ENCODE measurements around the gene HOXD4. TPM values are rescaled to one million over a fixed set of nuclear protein-coding genes. Genes with fewer than 3 reads are reported as not detected.

The HOXD4 gene
- total RNA-seq, 1 experiment from 2014 or later: 0.61 TPM

DNA sequence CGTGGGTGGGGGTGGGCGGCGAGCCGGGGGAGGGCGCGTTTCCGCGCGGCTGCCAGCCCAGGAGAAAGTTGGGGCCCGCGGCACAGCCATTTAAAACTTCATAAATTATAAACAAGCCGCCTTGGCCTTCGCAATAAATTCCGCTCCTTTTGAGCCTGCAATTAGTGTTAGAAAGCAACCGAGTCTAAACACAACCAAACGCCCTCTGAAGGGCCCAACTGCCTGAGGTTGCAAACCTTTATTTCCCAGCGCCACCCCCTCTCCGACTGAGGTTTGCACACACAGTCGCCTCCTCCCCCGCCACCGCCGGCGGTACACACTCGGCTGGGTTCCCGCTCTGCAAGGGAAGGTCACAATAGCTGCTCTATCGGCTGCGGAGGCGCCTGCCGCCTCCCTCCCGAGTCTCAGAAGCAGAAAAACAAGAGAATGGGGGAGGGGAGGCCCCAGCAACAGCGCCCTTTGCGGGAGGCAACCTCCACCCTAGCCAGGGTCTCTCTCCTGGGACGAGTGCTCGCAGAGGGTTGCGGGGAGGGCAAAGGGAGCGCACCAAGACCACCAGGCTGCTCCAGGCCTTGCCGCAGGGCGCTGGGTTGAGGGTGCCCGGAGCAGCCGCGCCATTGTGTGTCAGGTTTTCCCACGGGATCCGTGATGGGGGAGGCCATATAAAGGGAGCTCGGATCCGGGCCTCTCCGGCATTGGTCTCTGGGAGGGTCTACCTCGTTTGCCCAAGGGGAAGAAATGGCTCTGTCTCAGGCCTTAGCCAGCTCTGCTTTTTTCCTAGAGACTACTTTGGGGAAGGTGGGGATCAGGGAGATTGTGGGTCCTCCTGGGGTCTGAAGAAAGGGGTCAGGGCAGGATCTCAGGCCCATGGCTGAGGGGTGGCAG lies 23.7 kb downstream of the HOXD4 start (continued):
- TF ChIP-seq, protein P1, sequence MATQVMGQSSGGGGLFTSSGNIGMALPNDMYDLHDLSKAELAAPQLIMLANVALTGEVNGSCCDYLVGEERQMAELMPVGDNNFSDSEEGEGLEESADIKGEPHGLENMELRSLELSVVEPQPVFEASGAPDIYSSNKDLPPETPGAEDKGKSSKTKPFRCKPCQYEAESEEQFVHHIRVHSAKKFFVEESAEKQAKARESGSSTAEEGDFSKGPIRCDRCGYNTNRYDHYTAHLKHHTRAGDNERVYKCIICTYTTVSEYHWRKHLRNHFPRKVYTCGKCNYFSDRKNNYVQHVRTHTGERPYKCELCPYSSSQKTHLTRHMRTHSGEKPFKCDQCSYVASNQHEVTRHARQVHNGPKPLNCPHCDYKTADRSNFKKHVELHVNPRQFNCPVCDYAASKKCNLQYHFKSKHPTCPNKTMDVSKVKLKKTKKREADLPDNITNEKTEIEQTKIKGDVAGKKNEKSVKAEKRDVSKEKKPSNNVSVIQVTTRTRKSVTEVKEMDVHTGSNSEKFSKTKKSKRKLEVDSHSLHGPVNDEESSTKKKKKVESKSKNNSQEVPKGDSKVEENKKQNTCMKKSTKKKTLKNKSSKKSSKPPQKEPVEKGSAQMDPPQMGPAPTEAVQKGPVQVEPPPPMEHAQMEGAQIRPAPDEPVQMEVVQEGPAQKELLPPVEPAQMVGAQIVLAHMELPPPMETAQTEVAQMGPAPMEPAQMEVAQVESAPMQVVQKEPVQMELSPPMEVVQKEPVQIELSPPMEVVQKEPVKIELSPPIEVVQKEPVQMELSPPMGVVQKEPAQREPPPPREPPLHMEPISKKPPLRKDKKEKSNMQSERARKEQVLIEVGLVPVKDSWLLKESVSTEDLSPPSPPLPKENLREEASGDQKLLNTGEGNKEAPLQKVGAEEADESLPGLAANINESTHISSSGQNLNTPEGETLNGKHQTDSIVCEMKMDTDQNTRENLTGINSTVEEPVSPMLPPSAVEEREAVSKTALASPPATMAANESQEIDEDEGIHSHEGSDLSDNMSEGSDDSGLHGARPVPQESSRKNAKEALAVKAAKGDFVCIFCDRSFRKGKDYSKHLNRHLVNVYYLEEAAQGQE (IDR thresholded peaks at IDR 0.05; ENCODE audit: low read depth): no peak

DNA sequence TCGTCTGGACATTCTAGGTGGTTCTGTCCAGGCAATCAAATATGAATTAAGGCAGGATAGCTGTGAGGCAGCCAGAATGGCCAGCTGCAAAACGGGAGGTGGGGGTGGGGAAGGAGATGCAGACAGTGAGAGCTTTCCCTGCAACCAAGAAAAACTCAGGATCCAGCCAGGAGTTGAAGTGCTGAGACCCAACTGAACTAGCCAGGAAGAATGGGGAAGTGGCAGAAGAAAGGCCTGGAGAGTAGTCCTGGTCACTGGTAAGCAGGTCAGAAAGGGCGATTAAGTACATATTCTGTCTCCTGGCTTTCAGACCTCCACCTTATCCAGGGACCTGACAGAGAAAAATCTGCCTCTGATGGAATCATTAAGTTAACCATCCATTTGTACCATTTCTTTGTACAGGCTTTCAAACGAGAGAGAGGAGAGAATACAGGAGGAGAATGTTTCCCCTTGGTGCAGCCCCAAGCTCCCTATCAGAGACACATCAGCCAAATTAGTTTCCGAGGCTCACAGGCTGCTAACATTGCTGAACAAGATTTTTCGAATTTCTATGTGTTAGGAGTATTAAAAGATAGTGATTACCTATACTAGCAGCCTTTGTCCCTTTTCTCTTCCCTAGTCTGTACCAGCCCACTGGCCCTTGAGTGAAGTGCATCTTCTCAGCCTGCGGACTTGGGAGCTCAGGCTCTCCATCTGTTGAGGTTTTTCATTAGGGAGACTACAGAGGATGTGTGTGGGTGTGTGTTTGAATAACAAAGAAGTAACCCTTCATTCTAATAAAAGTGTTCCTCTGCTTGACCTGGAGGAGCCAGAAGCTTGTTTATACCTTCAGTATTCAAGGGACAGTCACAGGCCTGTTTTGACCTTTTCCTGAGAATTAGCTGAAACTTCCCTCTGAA lies 24.6 kb downstream of the HOXD4 start:
- H3K4me1 ChIP-seq (ENCODE audit: control insufficient read depth in 1 of 2, insufficient read depth in 2 of 2, low read length in 2 of 2): no peaks in the 10 kb centered on the region
- no peaks in the 10 kb centered on the region for H3K9me3 ChIP-seq (ENCODE audit: control insufficient read depth in 1 of 2, insufficient read depth in 1 of 2, low read depth in 1 of 2, low read length in 2 of 2)
- no peak for TF ChIP-seq SIN3A (IDR thresholded peaks at IDR 0.05; ENCODE audit: low read depth)
- TF ChIP-seq POLR2AphosphoS5 (IDR thresholded peaks at IDR 0.05; ENCODE audit: low read depth, low read length): no peak
- no peak for TF ChIP-seq ZNF274 (IDR thresholded peaks at IDR 0.05; ENCODE audit: low read depth, low read length)
- TF ChIP-seq, protein P2, sequence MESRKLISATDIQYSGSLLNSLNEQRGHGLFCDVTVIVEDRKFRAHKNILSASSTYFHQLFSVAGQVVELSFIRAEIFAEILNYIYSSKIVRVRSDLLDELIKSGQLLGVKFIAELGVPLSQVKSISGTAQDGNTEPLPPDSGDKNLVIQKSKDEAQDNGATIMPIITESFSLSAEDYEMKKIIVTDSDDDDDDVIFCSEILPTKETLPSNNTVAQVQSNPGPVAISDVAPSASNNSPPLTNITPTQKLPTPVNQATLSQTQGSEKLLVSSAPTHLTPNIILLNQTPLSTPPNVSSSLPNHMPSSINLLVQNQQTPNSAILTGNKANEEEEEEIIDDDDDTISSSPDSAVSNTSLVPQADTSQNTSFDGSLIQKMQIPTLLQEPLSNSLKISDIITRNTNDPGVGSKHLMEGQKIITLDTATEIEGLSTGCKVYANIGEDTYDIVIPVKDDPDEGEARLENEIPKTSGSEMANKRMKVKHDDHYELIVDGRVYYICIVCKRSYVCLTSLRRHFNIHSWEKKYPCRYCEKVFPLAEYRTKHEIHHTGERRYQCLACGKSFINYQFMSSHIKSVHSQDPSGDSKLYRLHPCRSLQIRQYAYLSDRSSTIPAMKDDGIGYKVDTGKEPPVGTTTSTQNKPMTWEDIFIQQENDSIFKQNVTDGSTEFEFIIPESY (IDR thresholded peaks at IDR 0.05; ENCODE audit: extremely low read depth, insufficient replicate concordance, low read length): no peak
- H3K9me2 ChIP-seq (ENCODE audit: insufficient read depth): no peaks in the 10 kb centered on the region
- H2AFZ ChIP-seq (ENCODE audit: low read depth, low read length, poor library complexity, severe bottlenecking): no peak overlapping the region
- intact Hi-C loops (cut with micrococcal nuclease): no loop called here
- ATAC-seq (no peak), DNase-seq (ENCODE audit: low read depth, low spot score) (no peak)
- no peak overlapping the region for H3K9ac ChIP-seq (ENCODE audit: low read length)
- BruUV-seq (replicated peaks): no TSS peak
- H3K36me3 ChIP-seq (ENCODE audit: control insufficient read depth in 1 of 2, insufficient read depth in 2 of 2, low read length in 2 of 2): no peaks in the 10 kb centered on the region
- no peaks in the 10 kb centered on the region for H3K27me3 ChIP-seq (ENCODE audit: insufficient read depth, low read length)
- ChIA-PET POLR2A (no interaction called here), CTCF (no interaction called here), RAD21 (ENCODE audit: low non-redundant PET in 1 of 2, low total read pairs in 2 of 2, uncharacterized antibody in 2 of 2, unreplicated experiment in 2 of 2) (no interaction called here)
- H3K4me2 ChIP-seq (ENCODE audit: low read length): no peak overlapping the region
- H4K20me1 ChIP-seq (ENCODE audit: insufficient read depth): no peaks in the 10 kb centered on the region
- no peaks in the 10 kb centered on the region for H3K79me2 ChIP-seq (ENCODE audit: insufficient read depth, low read length)
- H3K27ac ChIP-seq (ENCODE audit: low read depth, low read length): no peak overlapping the region
- H3K4me3 ChIP-seq (replicated peaks in 1 of 2; ENCODE audit: low read depth in 1 of 2, low read length in 2 of 2): no peak overlapping the region
